K562 (cell line): ENCODE measurements around the gene CCT3. TPM values are rescaled to one million over a fixed set of nuclear protein-coding genes. Genes with fewer than 3 reads are reported as not detected.
A peak's percentile ranks its signal among the peaks of the same experiment; 100 is the strongest.
"Not testable (repeated sequence)": the region's sequence is repeated elsewhere in the genome, so short reads cannot be mapped to it uniquely, and the experiment has no call there.

Source experiments
- ATAC-seq: fragments of 200-7000 bp; cut with Tn5 transposase; 3 replicates; pipeline ENCODE4 v1.9.1; 2020; ENCODE audit warnings: moderate library complexity
- BruUV-seq: library from RNA; stranded (reverse); fragments of 400-500 nt; replicated peaks from 2 replicates; lab custom pipeline; 2021; lab: Mats Ljungman, UMichigan
- CTCF ChIA-PET: fragments of 300-600 bp; formaldehyde crosslinking; extraction: SDS; loops from one replicate; lab custom pipeline; 2021; ENCODE audit warnings: low intra/inter-chr PET ratio; lab: Yijun Ruan, JAX
- POLR2A ChIA-PET: fragments of 300-600, 350-650 bp; sonication (Branson Sonifier 250); formaldehyde crosslinking; extraction: SDS; loops from one replicate; lab custom pipeline; 2021; ENCODE audit warnings: antibody characterized with exemption, inconsistent platforms; lab: Yijun Ruan, JAX
- DNase-seq, 4 experiments: peaks; one replicate each; pipeline versions ENCODE4 v3.0.0 to v3.0.0-alpha.2; 2011 to 2018; ENCODE audit warnings: low spot score in 3 of 4, mixed read lengths in 3 of 4; ENCODE audit errors: extremely low read depth in 1 of 4
- FAIRE-seq: peaks from 2 replicates; lab custom pipeline; 2011; peaks lifted over from hg19 to GRCh38; lab: Jason Lieb, UNC
- H2AFZ ChIP-seq: 2 replicates; pipeline ENCODE4 v1.6.0; 2011; ENCODE audit warnings: low read depth, low read length, control low read depth, inconsistent platforms
- H3K27ac ChIP-seq: fragments of 200-600 bp; 3 replicates; pipeline ENCODE4 v1.8.0; 2011; ENCODE audit warnings: low read depth, mild to moderate bottlenecking, control low read depth, inconsistent platforms, low read length, moderate library complexity, mixed read lengths; ENCODE audit errors: extremely low read depth
- H3K27me3 ChIP-seq, 2 experiments: fragments of 300-600 bp in 1 of 2; 2 replicates in 1 of 2; 3 replicates in 1 of 2; pipeline versions ENCODE4 v1.6.0 to v1.8.0; 2011; ENCODE audit warnings: inconsistent platforms in 2 of 2, low read length in 2 of 2, mild to moderate bottlenecking in 1 of 2, mixed read lengths in 1 of 2, moderate library complexity in 1 of 2; ENCODE audit not compliant: control insufficient read depth in 2 of 2, insufficient read depth in 2 of 2
- H3K36me3 ChIP-seq: fragments of 300-600 bp; 3 replicates; pipeline ENCODE4 v1.8.0; 2011; ENCODE audit warnings: mild to moderate bottlenecking, low read length, inconsistent platforms; ENCODE audit not compliant: control insufficient read depth, insufficient read depth
- H3K4me1 ChIP-seq, 2 experiments: fragments of 200-600 bp in 1 of 2; replicated peaks in 1 of 2; 2 replicates in 1 of 2; 3 replicates in 1 of 2; pipeline versions ENCODE4 v1.5.1 to v1.8.0; 2011; ENCODE audit warnings: inconsistent platforms in 2 of 2, low read length in 2 of 2, mild to moderate bottlenecking in 1 of 2, mixed read lengths in 1 of 2, moderate library complexity in 1 of 2; ENCODE audit not compliant: control insufficient read depth in 2 of 2, insufficient read depth in 2 of 2
- H3K4me2 ChIP-seq: 2 replicates; pipeline ENCODE4 v1.6.1; 2011; ENCODE audit warnings: low read length, control low read depth, inconsistent platforms, mixed read lengths; ENCODE audit not compliant: insufficient read depth
- H3K4me3 ChIP-seq: fragments of 200-600 bp; sonication (generic), shearing (Covaris generic); 2 replicates; pipeline ENCODE4 v1.5.1; 2016; ENCODE audit warnings: control low read depth, inconsistent platforms
- H3K79me2 ChIP-seq: fragments of 200-600 bp; 3 replicates; pipeline ENCODE4 v1.8.0; 2011; ENCODE audit warnings: low read length, inconsistent platforms; ENCODE audit not compliant: control insufficient read depth, insufficient read depth
- H3K9ac ChIP-seq, 2 experiments: 2 replicates each; pipeline versions ENCODE4 v1.6.0 to v1.6.1; 2011; ENCODE audit warnings: low read depth in 2 of 2, low read length in 2 of 2, control low read depth in 1 of 2, inconsistent platforms in 1 of 2, mild to moderate bottlenecking in 1 of 2, mixed read lengths in 1 of 2; ENCODE audit not compliant: insufficient read depth in 1 of 2
- H3K9me1 ChIP-seq: one replicate; pipeline ENCODE4 v1.6.0; 2011; ENCODE audit warnings: inconsistent platforms, mild to moderate bottlenecking, low read length, moderate library complexity; ENCODE audit not compliant: control insufficient read depth, insufficient read depth
- H3K9me3 ChIP-seq: replicated peaks from 2 replicates; pipeline ENCODE4 v1.5.1; 2011; ENCODE audit warnings: low read depth, low read length, inconsistent platforms; ENCODE audit not compliant: control insufficient read depth, insufficient read depth
- H4K20me1 ChIP-seq: replicated peaks from 2 replicates; pipeline ENCODE4 v1.6.1; 2011; ENCODE audit warnings: low read length, inconsistent platforms, mixed read lengths; ENCODE audit not compliant: control insufficient read depth, insufficient read depth
- CXXC5 ChIP-seq: fragments of 250-450 bp; sonication (Bioruptor Pico); IDR thresholded peaks from 2 replicates; pipeline ENCODE4 v1.8.0; 2022; ENCODE audit warnings: inconsistent platforms, mild to moderate bottlenecking, moderate library complexity
- HMG20B ChIP-seq: fragments of 250-450 bp; sonication (Bioruptor Pico); IDR thresholded peaks from 2 replicates; pipeline ENCODE4 v1.5.0; 2021; ENCODE audit warnings: mild to moderate bottlenecking
- HOXB6 ChIP-seq: fragments of 250-450 bp; sonication (Bioruptor Pico); IDR thresholded peaks from 2 replicates; pipeline ENCODE4 v1.5.1; 2022; ENCODE audit warnings: mild to moderate bottlenecking, borderline replicate concordance
- IRF2 ChIP-seq: sonication (generic); formaldehyde crosslinking; IDR thresholded peaks from 2 replicates; pipeline ENCODE4 v1.8.1; 2022; ENCODE audit warnings: mild to moderate bottlenecking, missing genetic modification reagents
- POLR2B ChIP-seq: fragments of 450-650 bp; IDR thresholded peaks from 2 replicates; pipeline ENCODE4 v1.6.1; 2018; ENCODE audit warnings: low read depth; ENCODE audit not compliant: partially characterized antibody
- TEAD2 ChIP-seq: fragments of 450-650 bp; IDR thresholded peaks from 2 replicates; pipeline ENCODE4 v1.6.1; 2016; ENCODE audit warnings: missing genetic modification characterization, control low read depth, missing compliant biosample characterization
- TSC22D4 ChIP-seq: fragments of 450-650 bp; IDR thresholded peaks from 2 replicates; pipeline ENCODE4 v1.6.1; 2016; ENCODE audit warnings: missing genetic modification characterization, missing biosample characterization, control low read depth
- WGBS: fragments of 100-300 bp; shearing (Covaris generic); methylation state at CpG from one replicate; pipeline ENCODE4 v1.1.6; 2016; ENCODE audit warnings: low coverage, mixed read lengths; ENCODE audit not compliant: insufficient coverage; ENCODE audit errors: missing lambda C conversion rate; 5-methylcytosine and 5-hydroxymethylcytosine counted together
- in situ Hi-C: fragments of 300-500 bp; cut with MboI; formaldehyde crosslinking; loops from 4 replicates; pipeline ENCODE4 v1.15.0; 2018; ENCODE audit warnings: inconsistent platforms, mixed read lengths
- intact Hi-C: fragments of 100-400 bp; cut with micrococcal nuclease; formaldehyde crosslinking; loops from 2 replicates; pipeline ENCODE4 v1.14.2; 2022
- polyA plus RNA-seq, 8 experiments: library from polyadenylated mRNA; depleted of rRNA in 4 of 8; stranded (reverse) in 5 of 8; unstranded in 3 of 8; fragments of >200 nt; fragmentation: Nextera tagmentation in 2 of 8; fragmentation: Illumina TruSeq in 1 of 8; extraction: Ambion mirVana in 2 of 8; extraction: Trizol in 1 of 8; gene quantifications; 2 replicates each; pipeline versions ENCODE4 v1.2.1 to v1.2.3, GENCODE V29; 2011 to 2014; ENCODE audit warnings: inconsistent platforms in 1 of 8, missing spikeins in 1 of 8
- total RNA-seq, 7 experiments: library from RNA; depleted of rRNA in 6 of 7; stranded (reverse); fragments of >200 nt in 6 of 7; fragmentation: Illumina TruSeq in 2 of 7; extraction: Trizol in 2 of 7; gene quantifications; 2 replicates each; pipeline versions ENCODE4 v1.2.1 to v1.2.3, GENCODE V29; 2011 to 2021; ENCODE audit warnings: low replicate concordance in 1 of 7
- TF ChIP-seq, protein P1 (sequence below): fragments of 450-650 bp; IDR thresholded peaks from 2 replicates; pipeline ENCODE4 v1.6.1; 2018; ENCODE audit not compliant: partially characterized antibody

CCT3 gene
- total and polyA plus RNA-seq, 9 of the 15 experiments (the other 6 are each of a cell fraction or from before 2014, with no cell fraction given), result 475 to 1,167 (median 610) TPM

DNA sequence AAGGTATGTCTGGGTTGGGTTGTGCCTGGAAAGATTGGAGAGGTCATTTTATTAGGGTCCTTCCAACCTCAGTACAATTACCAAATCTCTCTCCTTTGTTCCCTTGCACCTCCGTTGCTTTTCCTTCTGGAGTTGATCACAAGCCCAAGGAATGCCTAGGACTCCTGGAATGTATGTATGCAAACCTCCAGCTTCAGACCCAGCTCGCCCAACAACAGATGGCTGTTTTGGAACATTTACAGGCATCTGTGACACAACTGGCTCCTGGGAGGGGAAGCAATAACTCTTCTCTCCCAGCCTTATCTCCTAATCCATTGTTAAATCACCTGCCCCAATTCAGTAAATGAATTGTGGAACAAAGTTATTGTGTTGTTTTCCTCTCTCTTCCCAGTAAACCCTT is 8.5 kb upstream of the CCT3 start (continued):
- TF ChIP-seq HOXB6 (CRISPR knock-in tag), result no peak
- no peak for TF ChIP-seq HMG20B (CRISPR knock-in tag)
- TF ChIP-seq TEAD2 (tag), result no peak
- no peak for TF ChIP-seq IRF2
- TF ChIP-seq POLR2B, result no peak
- no peak for TF ChIP-seq TSC22D4
- TF ChIP-seq CXXC5 (CRISPR knock-in tag), result no peak
- TF ChIP-seq, all 486 proteins: peak for 0

DNA sequence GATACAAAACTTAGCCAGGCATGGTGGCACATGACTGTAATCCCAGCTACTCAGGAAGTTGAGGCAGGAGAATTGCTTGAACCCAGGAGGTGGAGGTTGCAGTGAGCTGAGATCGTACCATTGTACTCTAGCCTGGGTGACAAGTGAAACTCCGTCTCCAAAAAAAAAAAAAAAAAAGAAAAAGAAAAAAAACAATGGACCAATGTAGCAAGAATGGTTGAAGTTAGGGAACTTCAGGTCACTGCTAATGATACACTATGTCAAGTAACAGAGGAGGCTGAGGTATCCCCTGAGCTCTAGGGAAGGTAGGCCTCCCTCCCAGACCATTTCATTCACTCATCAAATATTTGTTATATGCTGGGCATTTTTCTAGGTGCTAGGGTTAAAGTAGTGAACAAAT is 7.9 kb upstream of the CCT3 start:
- FAIRE-seq, H3K9me1 ChIP-seq, H3K36me3 ChIP-seq, intact Hi-C loops, H4K20me1 ChIP-seq, BruUV-seq, in situ Hi-C loops, H3K27me3 ChIP-seq, H3K9ac ChIP-seq, ATAC-seq, H3K9me3 ChIP-seq, H3K4me1 ChIP-seq, H3K79me2 ChIP-seq, H2AFZ ChIP-seq: not testable (repeated sequence)
- WGBS, result 33% methylated on average over 1 of the region's 2 CpGs
- TF ChIP-seq, protein P1, sequence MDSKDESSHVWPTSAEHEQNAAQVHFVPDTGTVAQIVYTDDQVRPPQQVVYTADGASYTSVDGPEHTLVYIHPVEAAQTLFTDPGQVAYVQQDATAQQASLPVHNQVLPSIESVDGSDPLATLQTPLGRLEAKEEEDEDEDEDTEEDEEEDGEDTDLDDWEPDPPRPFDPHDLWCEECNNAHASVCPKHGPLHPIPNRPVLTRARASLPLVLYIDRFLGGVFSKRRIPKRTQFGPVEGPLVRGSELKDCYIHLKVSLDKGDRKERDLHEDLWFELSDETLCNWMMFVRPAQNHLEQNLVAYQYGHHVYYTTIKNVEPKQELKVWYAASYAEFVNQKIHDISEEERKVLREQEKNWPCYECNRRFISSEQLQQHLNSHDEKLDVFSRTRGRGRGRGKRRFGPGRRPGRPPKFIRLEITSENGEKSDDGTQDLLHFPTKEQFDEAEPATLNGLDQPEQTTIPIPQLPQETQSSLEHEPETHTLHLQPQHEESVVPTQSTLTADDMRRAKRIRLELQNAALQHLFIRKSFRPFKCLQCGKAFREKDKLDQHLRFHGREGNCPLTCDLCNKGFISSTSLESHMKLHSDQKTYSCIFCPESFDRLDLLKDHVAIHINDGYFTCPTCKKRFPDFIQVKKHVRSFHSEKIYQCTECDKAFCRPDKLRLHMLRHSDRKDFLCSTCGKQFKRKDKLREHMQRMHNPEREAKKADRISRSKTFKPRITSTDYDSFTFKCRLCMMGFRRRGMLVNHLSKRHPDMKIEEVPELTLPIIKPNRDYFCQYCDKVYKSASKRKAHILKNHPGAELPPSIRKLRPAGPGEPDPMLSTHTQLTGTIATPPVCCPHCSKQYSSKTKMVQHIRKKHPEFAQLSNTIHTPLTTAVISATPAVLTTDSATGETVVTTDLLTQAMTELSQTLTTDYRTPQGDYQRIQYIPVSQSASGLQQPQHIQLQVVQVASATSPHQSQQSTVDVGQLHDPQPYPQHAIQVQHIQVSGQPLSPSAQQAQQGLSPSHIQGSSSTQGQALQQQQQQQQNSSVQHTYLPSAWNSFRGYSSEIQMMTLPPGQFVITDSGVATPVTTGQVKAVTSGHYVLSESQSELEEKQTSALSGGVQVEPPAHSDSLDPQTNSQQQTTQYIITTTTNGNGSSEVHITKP, result peak; percentile 60
- TF ChIP-seq, all 486 proteins: peak for 1; not testable (repeated sequence) for 485
- DNase-seq, CTCF ChIA-PET, H3K4me2 ChIP-seq, H3K4me3 ChIP-seq, H3K27ac ChIP-seq: not testable (repeated sequence)
- POLR2A ChIA-PET, result interaction anchor here (0.9 kb wide), 1 partner anchor 193 kb away, joined by 3 read pairs; no protein-coding TSS in a partner anchor
